Gastrocnemius medialis (tissue), 4 donors: ENCODE results near the gene TAF11L6. TPM values are rescaled to one million over a fixed set of nuclear protein-coding genes. Genes with fewer than 3 reads are reported as not detected.
"Not testable (repeated sequence)": the region's sequence is repeated elsewhere in the genome, so short reads cannot be mapped to it uniquely, and the experiment has no call there.

Experiments
- ATAC-seq, 2 donors: fragments of 150-250 bp; one replicate each; pipeline ENCODE4 v1.9.1; 2016
- DNase-seq, 2 donors: peaks; one replicate each; pipeline ENCODE4 v3.0.0-alpha.2; 2019
- H3K27ac ChIP-seq, 4 donors: fragments of 200-600 bp; sonication (generic); 1 replicate in 1 of 4; 2 replicates in 3 of 4; pipeline ENCODE4 v1.5.1; 2016 to 2018; ENCODE audit warnings: mild to moderate bottlenecking in 2 of 4, moderate library complexity in 1 of 4
- H3K27me3 ChIP-seq, 3 donors: fragments of 200-600 bp; sonication (generic) in 2 of 3; 1 replicate in 1 of 3; 2 replicates in 2 of 3; pipeline versions ENCODE4 v1.5.1 to v1.6.0; 2016 to 2019; ENCODE audit warnings: mild to moderate bottlenecking in 1 of 3, moderate library complexity in 1 of 3
- H3K36me3 ChIP-seq, 2 donors: fragments of 200-600 bp; sonication (generic) in 1 of 2; one replicate each; pipeline ENCODE4 v1.5.1; 2017 to 2018
- H3K4me1 ChIP-seq, 2 donors: fragments of 200-600 bp; sonication (generic) in 1 of 2; one replicate each; pipeline ENCODE4 v1.5.1; 2016 to 2017; ENCODE audit warnings: mild to moderate bottlenecking in 2 of 2
- H3K4me3 ChIP-seq, 4 donors: fragments of 200-600 bp; sonication (generic) in 3 of 4; 1 replicate in 1 of 4; 2 replicates in 3 of 4; pipeline ENCODE4 v1.5.1; 2016 to 2019; ENCODE audit warnings: mild to moderate bottlenecking in 2 of 4
- H3K9me3 ChIP-seq, 3 donors: fragments of 200-600 bp; sonication (generic) in 2 of 3; 1 replicate in 1 of 3; 2 replicates in 2 of 3; pipeline ENCODE4 v1.5.1; 2016 to 2019
- CTCF ChIP-seq, 5 experiments: fragments of 450-650 bp in 3 of 5; fragments of 200-600 bp in 2 of 5; sonication (generic) in 2 of 5; IDR thresholded peaks in 4 of 5; conservative IDR thresholded peaks in 1 of 5; 1 replicate in 4 of 5; 2 replicates in 1 of 5; pipeline ENCODE4 v1.5.1; 2016 to 2019; ENCODE audit warnings: antibody characterized with exemption in 5 of 5, mild to moderate bottlenecking in 3 of 5, moderate library complexity in 3 of 5
- POLR2A ChIP-seq, 2 donors: fragments of 450-650 bp; IDR thresholded peaks; one replicate each; pipeline ENCODE4 v1.6.1; 2017; ENCODE audit warnings: antibody characterized with exemption in 2 of 2, mild to moderate bottlenecking in 2 of 2, moderate library complexity in 2 of 2
- in situ Hi-C, 4 donors: fragments of 200-750 bp; cut with MboI; loops; one replicate each; pipeline versions ENCODE4 v1.15.0 to v1.8.0; 2017; ENCODE audit warnings: low sequenced_read_pairs in 4 of 4
- intact Hi-C: fragments of 100-400 bp; cut with DNase I; formaldehyde crosslinking; loops from one replicate; pipeline ENCODE4 v1.15.1; 2023; ENCODE audit warnings: low total_unique reads
- total RNA-seq, 4 donors: library from RNA; depleted of rRNA; stranded (reverse); fragments of >200 nt; gene quantifications; one replicate each; pipeline versions ENCODE4 v1.1.0 to v1.2.3, GENCODE V29; 2016

The TAF11L6 gene
- total RNA-seq, 4 donors from 2014 or later: not detected

- in situ Hi-C loops (no loop called here), intact Hi-C loops (no loop called here)
- no peaks in the 10 kb centered on the region for H3K36me3 ChIP-seq
- no peaks in the 10 kb centered on the region for H3K9me3 ChIP-seq
- no peaks in the 10 kb centered on the region for H3K4me1 ChIP-seq
- DNase-seq (no peak), ATAC-seq (no peak)
- no peak overlapping the region for H3K27ac ChIP-seq
- no peak overlapping the region for H3K4me3 ChIP-seq
- H3K27me3 ChIP-seq: no peaks in the 10 kb centered on the region
- TF ChIP-seq POLR2A (IDR thresholded peaks at IDR 0.05) (no peak), CTCF (IDR thresholded peaks at IDR 0.05 in 4 of 5, conservative IDR thresholded peaks at IDR 0.05 in 1 of 5) (no peak)
Measured at GRCh38 chr5:17492770-17493169, 35.7 kb upstream of the TAF11L6 start.

GRCh38 chr5:17497446-17497845 is 31.0 kb upstream of the TAF11L6 start:
- no peaks in the 10 kb centered on the region for H3K36me3 ChIP-seq
- DNase-seq: no peak
- no peak overlapping the region for H3K27ac ChIP-seq
- H3K4me1 ChIP-seq: no peaks in the 10 kb centered on the region
- no peak for ATAC-seq
- no peaks in the 10 kb centered on the region for H3K9me3 ChIP-seq
- no peak for TF ChIP-seq POLR2A (IDR thresholded peaks at IDR 0.05)
- in situ Hi-C loops (no loop called here), intact Hi-C loops (no loop called here)
- no peak overlapping the region for H3K4me3 ChIP-seq
- H3K27me3 ChIP-seq: no peaks in the 10 kb centered on the region

- H3K9me3 ChIP-seq, intact Hi-C loops, H3K4me1 ChIP-seq, H3K36me3 ChIP-seq, ATAC-seq, H3K4me3 ChIP-seq, in situ Hi-C loops, H3K27ac ChIP-seq, DNase-seq, H3K27me3 ChIP-seq: not testable (repeated sequence)
Measured at GRCh38 chr5:17497931-17498330, 30.5 kb upstream of the TAF11L6 start, which contains the start of gene TAF11L2. TAF11L2 (plus strand) TSS chr5:17498231.

- H3K27me3 ChIP-seq: no peaks in the 10 kb centered on the region
- no peaks in the 10 kb centered on the region for H3K36me3 ChIP-seq
- no peak for TF ChIP-seq POLR2A (IDR thresholded peaks at IDR 0.05)
- TF ChIP-seq CTCF (IDR thresholded peaks at IDR 0.05 in 4 of 5, conservative IDR thresholded peaks at IDR 0.05 in 1 of 5): no peak
- intact Hi-C loops (no loop called here), in situ Hi-C loops (no loop called here)
- ATAC-seq (no peak), DNase-seq (no peak)
- no peak overlapping the region for H3K4me3 ChIP-seq
- H3K27ac ChIP-seq: no peak overlapping the region
- H3K4me1 ChIP-seq: no peaks in the 10 kb centered on the region
- H3K9me3 ChIP-seq: no peaks in the 10 kb centered on the region
Measured at GRCh38 chr5:17511775-17512325, 16.6 kb upstream of the TAF11L6 start.

- H3K27me3 ChIP-seq, H3K4me3 ChIP-seq, in situ Hi-C loops, DNase-seq, H3K9me3 ChIP-seq, H3K4me1 ChIP-seq, intact Hi-C loops, H3K36me3 ChIP-seq, H3K27ac ChIP-seq, ATAC-seq: not testable (repeated sequence)
Measured at GRCh38 chr5:17517526-17517925, 10.9 kb upstream of the TAF11L6 start.

- H3K27me3 ChIP-seq, H3K36me3 ChIP-seq, intact Hi-C loops, H3K4me3 ChIP-seq, H3K9me3 ChIP-seq, ATAC-seq, DNase-seq, in situ Hi-C loops, H3K4me1 ChIP-seq, H3K27ac ChIP-seq: not testable (repeated sequence)
Measured at GRCh38 chr5:17518067-17518466, 10.4 kb upstream of the TAF11L6 start, which contains the start of gene TAF11L3. TAF11L3 (plus strand) TSS chr5:17518367.

GRCh38 chr5:17519508-17519907 is 9.0 kb upstream of the TAF11L6 start:
- intact Hi-C loops, H3K4me1 ChIP-seq, DNase-seq, H3K27ac ChIP-seq, H3K27me3 ChIP-seq, in situ Hi-C loops, H3K4me3 ChIP-seq, H3K36me3 ChIP-seq, ATAC-seq, H3K9me3 ChIP-seq: not testable (repeated sequence)

- H3K9me3 ChIP-seq, H3K4me3 ChIP-seq, intact Hi-C loops, H3K27me3 ChIP-seq, in situ Hi-C loops, ATAC-seq, DNase-seq, H3K4me1 ChIP-seq, H3K36me3 ChIP-seq, H3K27ac ChIP-seq: not testable (repeated sequence)
Measured at GRCh38 chr5:17521501-17521900, 7.0 kb upstream of the TAF11L6 start, which contains the start of gene TAF11L4. TAF11L4 (plus strand) TSS chr5:17521801.

- intact Hi-C loops, H3K36me3 ChIP-seq, H3K27me3 ChIP-seq, DNase-seq, ATAC-seq, in situ Hi-C loops, H3K4me3 ChIP-seq, H3K27ac ChIP-seq, H3K9me3 ChIP-seq, H3K4me1 ChIP-seq: not testable (repeated sequence)
Measured at GRCh38 chr5:17524935-17525334, 3.5 kb upstream of the TAF11L6 start, which contains the start of gene TAF11L5. TAF11L5 (plus strand) TSS chr5:17525235.

- H3K27me3 ChIP-seq, H3K9me3 ChIP-seq, H3K4me3 ChIP-seq, ATAC-seq, H3K4me1 ChIP-seq, H3K27ac ChIP-seq, in situ Hi-C loops, intact Hi-C loops, H3K36me3 ChIP-seq: not testable (repeated sequence)
- peak in 1 of 2 donors; percentile 24 for DNase-seq
Measured at GRCh38 chr5:17526504-17526903, 2.0 kb upstream of the TAF11L6 start.
